Mammary microvascular endothelial cell (primary cell): ENCODE results near the gene CDCA4. TPM values are rescaled to one million over a fixed set of nuclear protein-coding genes. Genes with fewer than 3 reads are reported as not detected.

Experiments used
- total RNA-seq: library from RNA; depleted of rRNA; stranded (reverse); fragments of >200 nt; gene quantifications from 2 replicates; pipeline ENCODE4 v1.2.3, GENCODE V29; 2015

Gene CDCA4
- 50.2 and 52.7 TPM in 2 replicates for total RNA-seq

GRCh38 chr14:105020815-105021655, at the start of gene CDCA4:
CDCA4 (minus strand) TSS chr14:105021083; CDS start chr14:105011929, 9,154 bp downstream.

DNA sequence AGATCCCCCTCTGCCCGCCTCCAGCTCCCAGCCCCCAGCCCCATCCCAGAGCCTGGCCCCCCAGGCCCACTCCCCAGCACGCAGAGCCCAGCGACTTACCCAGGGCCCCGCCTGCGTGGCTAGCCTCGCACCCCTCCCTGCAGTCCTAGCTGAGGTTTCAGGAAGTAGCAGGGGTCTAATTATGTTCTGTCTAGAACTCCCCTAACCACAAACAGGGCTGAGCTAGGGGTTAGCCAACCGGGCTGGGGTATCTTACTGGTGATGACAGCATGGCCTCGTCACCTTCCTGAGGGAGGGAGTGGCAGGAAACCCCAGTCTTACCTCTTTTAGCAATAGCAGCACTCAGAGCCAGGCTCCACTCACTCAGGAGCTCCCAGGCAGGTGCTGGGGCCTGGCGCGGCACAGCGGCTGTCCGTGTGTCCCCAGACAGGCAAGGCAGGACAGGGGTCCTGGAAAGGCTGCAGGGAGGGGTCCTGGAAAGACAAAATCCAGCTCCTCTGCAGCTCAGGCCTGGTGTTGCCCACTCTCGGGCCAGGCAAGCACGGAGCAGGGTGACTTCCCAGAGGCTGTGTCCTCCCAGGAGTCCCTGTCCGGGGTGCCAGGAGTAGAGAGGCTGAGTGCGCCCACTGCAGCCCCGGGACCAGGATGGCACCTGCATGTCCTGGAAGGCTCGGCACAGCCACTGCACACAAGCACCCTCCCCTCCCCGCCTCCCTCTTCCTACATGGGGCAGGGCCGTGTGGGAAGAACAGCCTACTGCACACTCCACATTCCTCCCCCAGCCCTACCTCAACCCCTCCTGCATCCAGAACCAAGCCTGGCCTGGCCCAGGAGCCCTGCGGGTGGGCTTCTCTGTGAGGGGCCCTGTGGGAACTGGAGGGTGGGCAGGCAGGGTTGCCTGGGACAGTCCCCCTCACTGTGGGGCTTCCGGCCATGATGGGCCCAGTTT, 44.7 kb upstream of the CDCA4 start, which contains the start of gene GPR132:
Gene GPR132, minus strand, starts transcription at position 151 of the 949 bp plus-strand sequence. CDS start 10,010 bp downstream, outside the sequence.

GRCh38 chr14:104985675-104986486, 35.0 kb downstream of the CDCA4 start, which contains the start of gene CLBA1:
CLBA1 (plus strand) TSS chr14:104985788; CDS start chr14:104986432, 644 bp downstream.

GRCh38 chr14:104977681-104978653, 42.9 kb downstream of the CDCA4 start, which contains the start of gene AHNAK2:
AHNAK2 (minus strand) TSS chr14:104978374; CDS start chr14:104978237, 137 bp downstream.

Other genes with a start within 250 kb of the CDCA4 start
- gene AKT1, start 225.3 kb downstream of the CDCA4 start, total RNA-seq: 129 and 135 TPM in 2 replicates
- gene ZBTB42, start 220.0 kb downstream of the CDCA4 start, total RNA-seq: 3.2 and 5.5 TPM in 2 replicates
- gene CEP170B, start 155.8 kb downstream of the CDCA4 start, total RNA-seq: 19.2 and 20.8 TPM in 2 replicates
- gene PLD4, start 96.2 kb downstream of the CDCA4 start, total RNA-seq: not detected in 2 replicates
- gene AHNAK2, start 42.7 kb downstream of the CDCA4 start, total RNA-seq: 54.2 and 65.5 TPM in 2 replicates
- gene CLBA1, start 35.3 kb downstream of the CDCA4 start, total RNA-seq: 2.9 and 3.0 TPM in 2 replicates
- 0.10 and 0.13 TPM in 2 replicates for gene GPR132, start 44.3 kb upstream of the CDCA4 start, total RNA-seq
- 52.0 TPM in 2 replicates for gene JAG2, start 147.7 kb upstream of the CDCA4 start, total RNA-seq
- gene NUDT14, start 160.2 kb upstream of the CDCA4 start, total RNA-seq: 53.9 and 58.1 TPM in 2 replicates
- gene BTBD6, start 227.4 kb upstream of the CDCA4 start, total RNA-seq: 82.2 and 88.0 TPM in 2 replicates